ENCODE measurements around the gene EXOC3L1. TPM values are rescaled to one million over a fixed set of nuclear protein-coding genes. Genes with fewer than 3 reads are reported as not detected.

The EXOC3L1 gene
- total RNA-seq, 1 experiment from 2014 or later: 0.61 TPM

DNA sequence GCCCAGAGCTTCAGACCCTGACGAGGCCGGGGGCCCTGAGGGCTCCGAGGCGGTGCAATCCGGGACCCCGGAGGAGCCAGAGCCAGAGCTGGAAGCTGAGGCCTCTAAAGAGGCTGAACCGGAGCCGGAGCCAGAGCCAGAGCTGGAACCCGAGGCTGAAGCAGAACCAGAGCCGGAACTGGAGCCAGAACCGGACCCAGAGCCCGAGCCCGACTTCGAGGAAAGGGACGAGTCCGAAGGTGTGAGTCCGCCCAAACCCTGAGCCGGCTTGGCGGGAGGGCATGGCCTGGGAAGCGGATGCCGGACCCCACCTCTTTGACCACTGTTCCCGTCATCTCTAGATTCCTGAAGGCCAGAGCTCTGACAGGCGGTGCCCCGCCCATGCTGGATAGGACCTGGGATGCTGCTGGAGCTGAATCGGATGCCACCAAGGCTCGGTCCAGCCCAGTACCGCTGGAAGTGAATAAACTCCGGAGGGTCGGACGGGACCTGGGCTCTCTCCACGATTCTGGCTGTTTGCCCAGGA, 15.2 kb downstream of the EXOC3L1 start:
- TF ChIP-seq, protein P1, sequence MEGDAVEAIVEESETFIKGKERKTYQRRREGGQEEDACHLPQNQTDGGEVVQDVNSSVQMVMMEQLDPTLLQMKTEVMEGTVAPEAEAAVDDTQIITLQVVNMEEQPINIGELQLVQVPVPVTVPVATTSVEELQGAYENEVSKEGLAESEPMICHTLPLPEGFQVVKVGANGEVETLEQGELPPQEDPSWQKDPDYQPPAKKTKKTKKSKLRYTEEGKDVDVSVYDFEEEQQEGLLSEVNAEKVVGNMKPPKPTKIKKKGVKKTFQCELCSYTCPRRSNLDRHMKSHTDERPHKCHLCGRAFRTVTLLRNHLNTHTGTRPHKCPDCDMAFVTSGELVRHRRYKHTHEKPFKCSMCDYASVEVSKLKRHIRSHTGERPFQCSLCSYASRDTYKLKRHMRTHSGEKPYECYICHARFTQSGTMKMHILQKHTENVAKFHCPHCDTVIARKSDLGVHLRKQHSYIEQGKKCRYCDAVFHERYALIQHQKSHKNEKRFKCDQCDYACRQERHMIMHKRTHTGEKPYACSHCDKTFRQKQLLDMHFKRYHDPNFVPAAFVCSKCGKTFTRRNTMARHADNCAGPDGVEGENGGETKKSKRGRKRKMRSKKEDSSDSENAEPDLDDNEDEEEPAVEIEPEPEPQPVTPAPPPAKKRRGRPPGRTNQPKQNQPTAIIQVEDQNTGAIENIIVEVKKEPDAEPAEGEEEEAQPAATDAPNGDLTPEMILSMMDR (IDR thresholded peaks at IDR 0.05; ENCODE audit: insufficient read depth in 1 of 2, low read depth in 1 of 2, low read length in 1 of 2, severe bottlenecking in 1 of 2, unreplicated experiment in 1 of 2): no peak
- H3K9me3 Mint-ChIP-seq (ENCODE audit: unreplicated experiment): no peaks in the 10 kb centered on the region
- H3K4me1 Mint-ChIP-seq (ENCODE audit: low read depth, unreplicated experiment): peaks cover 43% of the 10 kb centered on the region
- H3K27me3 Mint-ChIP-seq (ENCODE audit: insufficient read depth, unreplicated experiment): no peaks in the 10 kb centered on the region
- BruUV-seq (replicated peaks): no TSS peak
- peaks cover 39% of the 10 kb centered on the region for H3K36me3 Mint-ChIP-seq (ENCODE audit: insufficient read depth, unreplicated experiment)
- Histone ChIP-seq H3K27me3 (replicated peaks; ENCODE audit: control insufficient read depth, insufficient read depth, low read length) (no peaks in the 10 kb centered on the region), H3K9me3 (no peaks in the 10 kb centered on the region), H3K4me1 (peaks cover 29% of the 10 kb centered on the region), H3K36me3 (ENCODE audit: control insufficient read depth, insufficient read depth, low read length) (no peaks in the 10 kb centered on the region), H3K4me3 (ENCODE audit: low read depth, low read length) (peak overlapping the region; percentile 41)
- intact Hi-C loops (cut with micrococcal nuclease; ENCODE audit: unreplicated experiment): loop anchor here (1.0 kb wide), 1 partner anchor 12 kb away; no protein-coding TSS in a partner anchor
- ChIA-PET POLR2A (no interaction called here), CTCF (interaction anchor here (0.6 to 1.8 kb wide), 7 partner anchors 10 to 1279 kb away, joined by 3 to 4 read pairs (median 3); partner anchors contain the start of gene NFATC3)
- DNase-seq: no peak
- no peak overlapping the region for H3K27ac Mint-ChIP-seq (ENCODE audit: unreplicated experiment)
- H3K4me3 Mint-ChIP-seq (ENCODE audit: unreplicated experiment): no peak overlapping the region

DNA sequence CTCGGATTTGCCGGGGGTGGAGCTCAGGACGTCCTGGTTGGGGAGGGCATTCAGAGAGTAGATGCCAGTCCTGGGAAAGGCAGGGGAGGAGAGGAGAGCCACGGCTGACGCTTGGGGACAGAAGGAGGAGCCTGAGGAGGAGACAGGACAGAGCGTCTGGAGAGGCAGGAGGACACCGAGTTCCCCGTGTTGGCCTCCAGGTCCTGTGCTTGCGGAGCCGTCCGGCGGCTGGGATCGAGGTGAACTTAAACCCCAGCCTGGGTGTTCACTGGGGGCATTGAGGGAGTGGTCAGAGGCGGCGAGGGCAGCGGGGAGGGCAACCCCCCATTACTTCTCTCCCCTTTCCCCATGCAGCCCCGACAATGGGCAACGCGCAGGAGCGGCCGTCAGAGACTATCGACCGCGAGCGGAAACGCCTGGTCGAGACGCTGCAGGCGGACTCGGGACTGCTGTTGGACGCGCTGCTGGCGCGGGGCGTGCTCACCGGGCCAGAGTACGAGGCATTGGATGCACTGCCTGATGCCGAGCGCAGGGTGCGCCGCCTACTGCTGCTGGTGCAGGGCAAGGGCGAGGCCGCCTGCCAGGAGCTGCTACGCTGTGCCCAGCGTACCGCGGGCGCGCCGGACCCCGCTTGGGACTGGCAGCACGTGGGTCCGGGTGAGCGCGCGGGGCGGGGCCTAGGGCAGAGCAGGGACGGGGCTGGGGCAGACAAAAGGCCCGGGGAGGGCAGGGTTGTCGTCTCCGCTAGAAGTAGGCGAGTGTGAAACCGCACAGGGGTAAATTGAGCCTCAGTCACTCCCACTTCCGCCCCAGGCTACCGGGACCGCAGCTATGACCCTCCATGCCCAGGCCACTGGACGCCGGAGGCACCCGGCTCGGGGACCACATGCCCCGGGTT, 15.9 kb downstream of the EXOC3L1 start:
- DNase-seq: peak; percentile 82 to 86
- no peaks in the 10 kb centered on the region for H3K27me3 Mint-ChIP-seq (ENCODE audit: insufficient read depth, unreplicated experiment)
- TF ChIP-seq, protein P1 (IDR thresholded peaks at IDR 0.05; ENCODE audit: insufficient read depth in 1 of 2, low read depth in 1 of 2, low read length in 1 of 2, severe bottlenecking in 1 of 2, unreplicated experiment in 1 of 2): peak in 1 of 2 experiments; percentile 50
- peaks cover 36% of the 10 kb centered on the region for H3K4me1 ChIP-seq
- no peaks in the 10 kb centered on the region for H3K27me3 ChIP-seq (replicated peaks; ENCODE audit: control insufficient read depth, insufficient read depth, low read length)
- H3K4me3 Mint-ChIP-seq (ENCODE audit: unreplicated experiment): peak overlapping the region; percentile 78
- H3K36me3 ChIP-seq (ENCODE audit: control insufficient read depth, insufficient read depth, low read length): no peaks in the 10 kb centered on the region
- peaks cover 39% of the 10 kb centered on the region for H3K36me3 Mint-ChIP-seq (ENCODE audit: insufficient read depth, unreplicated experiment)
- H3K9me3 ChIP-seq: no peaks in the 10 kb centered on the region
- ChIA-PET CTCF (interaction anchor here (0.6 to 1.8 kb wide), 12 partner anchors 10 to 1280 kb away, joined by 3 to 5 read pairs (median 3); partner anchors contain the start of gene NFATC3), POLR2A (interaction anchor here (0.8 kb wide), 1 partner anchor 13 kb away, joined by 3 read pairs; no protein-coding TSS in a partner anchor)
- H3K4me1 Mint-ChIP-seq (ENCODE audit: low read depth, unreplicated experiment): peaks cover 42% of the 10 kb centered on the region
- H3K4me3 ChIP-seq (ENCODE audit: low read depth, low read length): peak overlapping the region; percentile 41
- H3K9me3 Mint-ChIP-seq (ENCODE audit: unreplicated experiment): no peaks in the 10 kb centered on the region
- TSS peak; percentile 5 for BruUV-seq (replicated peaks)
- intact Hi-C loops (cut with micrococcal nuclease; ENCODE audit: unreplicated experiment): loop anchor here (1.0 kb wide), 1 partner anchor 12 kb away; no protein-coding TSS in a partner anchor
- peak overlapping the region; percentile 53 for H3K27ac Mint-ChIP-seq (ENCODE audit: unreplicated experiment)

DNA sequence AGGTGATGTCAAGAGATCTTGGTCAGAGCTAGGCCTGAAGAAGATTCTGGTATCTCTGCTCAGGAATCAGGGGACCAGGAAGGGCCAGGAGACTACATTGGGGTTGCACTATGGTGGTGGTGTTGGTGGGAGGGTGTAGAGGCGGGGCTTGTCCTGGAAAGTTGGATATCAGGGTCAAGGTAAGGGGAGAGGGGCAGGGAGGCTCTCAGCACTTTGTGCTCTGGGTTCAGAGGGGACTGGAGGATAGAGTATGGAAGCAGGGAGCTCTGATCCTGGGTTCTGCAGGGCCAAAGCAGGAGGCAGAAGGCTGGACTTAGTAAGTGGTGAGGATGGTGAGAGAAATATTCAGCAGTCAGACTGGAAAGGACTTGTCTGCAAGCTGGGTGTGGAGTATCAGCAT, 16.6 kb downstream of the EXOC3L1 start:
- DNase-seq: no peak
- Mint-ChIP-seq H3K9me3 (ENCODE audit: unreplicated experiment) (no peaks in the 10 kb centered on the region), H3K27me3 (ENCODE audit: insufficient read depth, unreplicated experiment) (no peaks in the 10 kb centered on the region), H3K4me1 (ENCODE audit: low read depth, unreplicated experiment) (peaks cover 40% of the 10 kb centered on the region), H3K36me3 (ENCODE audit: insufficient read depth, unreplicated experiment) (peaks cover 38% of the 10 kb centered on the region), H3K27ac (ENCODE audit: unreplicated experiment) (peak overlapping the region; percentile 53), H3K4me3 (ENCODE audit: unreplicated experiment) (peak overlapping the region; percentile 78)
- BruUV-seq (replicated peaks): no TSS peak
- Histone ChIP-seq H3K4me1 (peaks cover 38% of the 10 kb centered on the region), H3K4me3 (ENCODE audit: low read depth, low read length) (peak overlapping the region; percentile 41), H3K36me3 (ENCODE audit: control insufficient read depth, insufficient read depth, low read length) (no peaks in the 10 kb centered on the region), H3K9me3 (no peaks in the 10 kb centered on the region), H3K27me3 (replicated peaks; ENCODE audit: control insufficient read depth, insufficient read depth, low read length) (no peaks in the 10 kb centered on the region)
- intact Hi-C loops (cut with micrococcal nuclease; ENCODE audit: unreplicated experiment): no loop called here
- TF ChIP-seq, protein P1 (IDR thresholded peaks at IDR 0.05; ENCODE audit: insufficient read depth in 1 of 2, low read depth in 1 of 2, low read length in 1 of 2, severe bottlenecking in 1 of 2, unreplicated experiment in 1 of 2): no peak
- POLR2A ChIA-PET: interaction anchor here (0.8 kb wide), 1 partner anchor 13 kb away, joined by 3 read pairs; no protein-coding TSS in a partner anchor
- CTCF ChIA-PET: interaction anchor here (0.7 to 1.1 kb wide), 5 partner anchors 12 to 219 kb away, joined by 3 to 5 read pairs (median 3); no protein-coding TSS in a partner anchor

All from Caco-2 (cell line).